ENCODE results near the gene TRAF1.
A peak's percentile ranks its signal among the peaks of the same experiment; 100 is the strongest.

Gene TRAF1

DNA sequence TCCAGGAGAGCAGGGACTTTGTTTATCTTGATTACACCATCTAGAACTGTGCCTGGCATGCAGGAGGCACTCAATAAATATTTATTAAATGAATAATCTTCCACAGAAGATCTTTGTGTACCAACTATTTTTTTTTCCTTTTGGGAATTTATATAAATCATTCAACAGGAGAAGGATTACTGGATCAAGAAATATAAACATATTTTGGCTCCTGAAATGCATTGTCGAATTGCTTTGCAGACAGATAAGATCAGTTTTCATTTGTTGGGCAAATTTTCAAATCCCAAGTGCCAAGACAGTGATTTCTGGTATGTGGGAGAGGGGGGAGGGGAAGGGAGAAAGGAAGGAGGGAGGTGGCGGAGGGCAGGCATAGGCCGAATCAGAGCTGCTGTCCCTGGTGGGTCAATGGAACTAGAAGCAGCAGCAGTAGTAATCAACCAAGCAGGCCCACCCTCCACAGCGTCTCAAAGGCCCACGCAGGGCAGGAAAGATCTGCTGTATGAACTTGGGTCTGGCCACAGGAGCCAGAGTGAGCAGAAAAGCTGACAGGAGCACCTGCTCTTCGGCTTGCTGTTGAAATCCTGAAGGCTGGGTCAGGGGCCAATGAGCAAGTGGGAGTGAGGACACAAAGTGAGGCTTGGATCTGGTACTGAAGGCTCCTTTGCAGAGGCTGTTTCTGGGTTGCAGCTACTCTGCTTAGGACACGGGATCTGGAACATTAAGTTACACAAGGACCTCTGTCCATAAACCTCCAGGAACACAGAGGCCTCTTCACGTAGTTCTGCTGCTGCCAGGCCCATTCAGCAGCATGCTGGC, 15.8 kb upstream of the TRAF1 start:
- DNase-seq = no peak
- in situ Hi-C loops (cut with MboI; ENCODE audit: low pct_unique_long_range_greater_than_20kb, low sequenced_read_pairs) = no loop called here

- DNase-seq = no peak
- in situ Hi-C loops (cut with MboI; ENCODE audit: low pct_unique_long_range_greater_than_20kb, low sequenced_read_pairs) = no loop called here
Observed at GRCh38 chr9:120941046-120941770, 14.6 kb upstream of the TRAF1 start.

GRCh38 chr9:120940573-120940972, 14.0 kb upstream of the TRAF1 start:
- no peak for DNase-seq
- in situ Hi-C loops (cut with MboI; ENCODE audit: low pct_unique_long_range_greater_than_20kb, low sequenced_read_pairs) = no loop called here

DNA sequence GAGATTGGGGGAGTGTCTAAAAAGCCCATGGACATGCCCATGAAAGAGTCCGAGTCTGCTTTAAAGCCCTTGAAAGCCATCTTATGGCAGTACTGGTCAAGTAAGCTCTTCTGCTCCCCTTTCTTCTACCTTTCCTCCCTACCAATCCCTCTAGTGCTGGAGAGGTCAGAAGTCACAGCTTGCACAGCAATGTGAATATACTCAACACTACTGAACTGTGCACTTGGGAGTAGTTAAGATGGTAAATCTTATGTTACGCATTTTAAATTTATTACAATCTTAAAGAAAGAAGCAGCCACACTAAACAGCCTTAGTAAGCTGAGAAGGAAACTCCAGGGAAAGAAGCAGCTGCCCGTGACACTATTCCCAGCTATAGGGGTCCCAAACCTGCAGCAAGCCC, 12.3 kb upstream of the TRAF1 start:
- no peak for DNase-seq
- in situ Hi-C loops (cut with MboI; ENCODE audit: low pct_unique_long_range_greater_than_20kb, low sequenced_read_pairs) = no loop called here

GRCh38 chr9:120937596-120937995, 11.0 kb upstream of the TRAF1 start:
- in situ Hi-C loops (cut with MboI; ENCODE audit: low pct_unique_long_range_greater_than_20kb, low sequenced_read_pairs) = no loop called here
- DNase-seq = no peak

DNA sequence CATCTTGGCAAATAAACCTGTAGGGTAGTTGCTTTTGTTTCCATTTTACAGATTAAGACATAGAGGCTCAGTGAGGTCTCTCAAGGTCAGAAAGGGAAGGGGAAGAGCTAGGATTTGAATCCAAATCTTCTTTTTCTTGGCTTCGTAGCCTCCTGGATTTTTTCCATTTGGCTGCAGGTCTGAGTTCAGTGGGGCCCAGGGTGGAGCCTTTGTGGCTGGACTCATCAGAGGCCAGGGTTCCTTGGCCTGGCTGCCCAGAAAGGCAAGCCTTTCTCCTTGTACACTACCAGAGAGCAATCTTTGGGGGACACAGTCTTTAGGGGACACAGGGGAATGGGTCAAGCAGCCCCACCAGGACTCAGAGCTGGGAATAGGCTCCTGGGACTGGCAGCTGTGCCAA, 10.5 kb upstream of the TRAF1 start:
- in situ Hi-C loops (cut with MboI; ENCODE audit: low pct_unique_long_range_greater_than_20kb, low sequenced_read_pairs) = no loop called here
- no peak for DNase-seq

GRCh38 chr9:120936764-120937122, 10.1 kb upstream of the TRAF1 start:
- no peak for DNase-seq

GRCh38 chr9:120936011-120936763, 9.6 kb upstream of the TRAF1 start:
- in situ Hi-C loops (cut with MboI; ENCODE audit: low pct_unique_long_range_greater_than_20kb, low sequenced_read_pairs) = no loop called here
- peak; percentile 90 for DNase-seq

More at GRCh38 chr9:120936764-120937122, 10.1 kb upstream of the TRAF1 start:
- in situ Hi-C loops (cut with MboI; ENCODE audit: low pct_unique_long_range_greater_than_20kb, low sequenced_read_pairs) = no loop called here

DNA sequence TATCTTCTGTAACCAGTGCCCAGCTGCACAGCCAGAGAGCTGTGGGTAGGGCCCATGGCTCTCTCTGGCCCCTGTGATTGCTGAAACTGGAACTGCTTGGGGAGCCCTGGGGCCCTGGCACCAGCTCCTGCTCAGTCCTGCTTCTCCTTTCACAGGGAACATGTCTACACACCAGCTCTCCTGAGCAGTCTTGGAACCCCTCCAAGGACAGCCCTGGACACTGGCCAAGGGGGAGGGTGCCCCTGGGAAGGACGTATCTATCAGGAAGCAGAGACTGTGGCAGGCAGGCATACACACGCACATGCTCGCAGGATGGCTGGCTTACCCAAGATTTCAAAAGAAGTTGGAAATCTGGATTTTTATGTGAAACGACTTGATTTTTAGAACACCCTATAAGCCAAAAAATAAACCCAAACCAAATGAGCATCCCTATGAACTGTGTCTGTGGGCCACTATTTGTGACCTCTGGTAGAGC, 8.8 kb upstream of the TRAF1 start:
- in situ Hi-C loops (cut with MboI; ENCODE audit: low pct_unique_long_range_greater_than_20kb, low sequenced_read_pairs) = no loop called here
- peak; percentile 98 for DNase-seq

GRCh38 chr9:120934281-120934680, 7.7 kb upstream of the TRAF1 start:
- DNase-seq = peak; percentile 48

DNA sequence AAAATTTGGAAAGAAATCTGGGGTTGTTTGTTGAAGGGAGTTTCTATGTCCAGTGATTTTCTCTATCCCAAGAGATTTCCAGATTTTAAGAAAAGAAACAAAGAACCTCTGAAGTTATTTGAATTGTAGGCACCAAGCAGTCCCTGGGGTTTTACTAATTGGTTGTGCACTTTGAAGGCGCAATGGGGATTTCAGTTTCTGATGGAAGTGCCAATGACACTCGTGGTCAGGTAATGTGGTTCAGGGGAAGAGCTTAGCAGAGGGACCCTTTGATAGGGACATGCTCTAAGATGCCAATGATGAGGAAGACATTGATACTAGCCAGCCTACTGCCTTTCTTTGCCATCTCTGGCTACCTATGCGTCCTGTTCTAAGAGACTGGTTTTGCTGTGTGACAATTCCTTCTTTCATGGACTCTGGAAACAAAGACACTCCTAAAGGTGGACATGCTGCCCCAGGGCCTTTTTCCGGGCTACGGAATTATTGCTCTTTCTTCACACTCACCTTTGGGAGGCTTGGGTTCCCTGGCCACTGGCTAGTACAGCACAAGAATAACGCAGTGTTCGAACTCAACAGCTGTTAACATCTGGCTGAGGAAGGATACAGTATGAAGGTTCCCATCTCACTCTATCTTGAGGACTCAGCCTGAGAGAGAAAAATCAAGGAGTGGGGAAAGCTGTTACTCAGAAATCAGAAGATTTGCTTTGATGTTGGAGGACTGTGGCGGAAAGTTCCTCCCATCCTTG, 6.9 kb upstream of the TRAF1 start:
- in situ Hi-C loops (cut with MboI; ENCODE audit: low pct_unique_long_range_greater_than_20kb, low sequenced_read_pairs) = no loop called here
- no peak for DNase-seq

More at GRCh38 chr9:120934281-120934680, 7.7 kb upstream of the TRAF1 start:
- in situ Hi-C loops (cut with MboI; ENCODE audit: low pct_unique_long_range_greater_than_20kb, low sequenced_read_pairs) = no loop called here

DNA sequence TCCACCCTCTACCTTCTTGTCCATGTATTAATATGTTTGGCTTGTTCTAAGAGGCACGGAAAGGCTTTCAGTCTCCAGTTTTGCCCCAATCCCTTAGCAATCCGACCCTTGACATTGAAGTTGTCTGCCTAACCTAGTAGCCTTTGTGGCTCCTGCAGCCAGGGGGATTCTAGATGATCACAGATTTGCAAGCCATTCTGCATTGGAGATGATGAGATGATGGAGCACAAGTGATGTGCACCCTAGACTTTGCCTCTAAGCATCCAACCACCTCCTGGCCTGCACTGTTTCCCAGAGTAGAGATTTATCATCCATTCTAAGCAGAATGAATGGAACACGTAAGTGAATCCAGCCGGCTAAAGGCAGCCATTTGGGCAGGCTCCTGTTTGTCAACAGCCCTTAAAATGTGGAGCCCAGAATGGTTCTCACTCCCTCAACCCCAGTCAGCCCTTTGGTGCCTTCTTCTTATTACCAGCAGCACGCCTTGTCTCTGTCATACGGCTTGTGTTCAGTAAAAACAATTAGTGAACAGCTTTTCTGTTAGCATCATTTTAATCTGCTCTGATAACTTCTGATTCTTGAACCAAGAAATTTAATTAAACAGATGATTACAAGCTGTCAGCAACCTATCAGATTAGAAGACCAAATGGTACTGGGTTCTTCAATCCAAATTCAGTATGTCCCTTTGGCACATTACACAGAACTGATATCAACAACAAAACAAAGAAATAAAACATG, 5.7 kb upstream of the TRAF1 start:
- in situ Hi-C loops (cut with MboI; ENCODE audit: low pct_unique_long_range_greater_than_20kb, low sequenced_read_pairs) = no loop called here
- DNase-seq = no peak

GRCh38 chr9:120931231-120932085, 4.9 kb upstream of the TRAF1 start:
- in situ Hi-C loops (cut with MboI; ENCODE audit: low pct_unique_long_range_greater_than_20kb, low sequenced_read_pairs) = no loop called here

GRCh38 chr9:120929229-120929791, 2.7 kb upstream of the TRAF1 start:
- DNase-seq = no peak
- in situ Hi-C loops (cut with MboI; ENCODE audit: low pct_unique_long_range_greater_than_20kb, low sequenced_read_pairs) = no loop called here

More at GRCh38 chr9:120931231-120932085, 4.9 kb upstream of the TRAF1 start:
- DNase-seq = peak; percentile 76

GRCh38 chr9:120928483-120929228, 2.1 kb upstream of the TRAF1 start:
- peak; percentile 64 for DNase-seq
- in situ Hi-C loops (cut with MboI; ENCODE audit: low pct_unique_long_range_greater_than_20kb, low sequenced_read_pairs) = no loop called here

- in situ Hi-C loops (cut with MboI; ENCODE audit: low pct_unique_long_range_greater_than_20kb, low sequenced_read_pairs) = no loop called here
- DNase-seq = no peak
Observed at GRCh38 chr9:120928015-120928482, 1.5 kb upstream of the TRAF1 start.

Data from KBM-7 (cell line).